IMR-90 (cell line): Measurements from ENCODE around the gene NSF. TPM values are rescaled to one million over a fixed set of nuclear protein-coding genes. Genes with fewer than 3 reads are reported as not detected.
"Not testable (repeated sequence)": the region's sequence is repeated elsewhere in the genome, so short reads cannot be mapped to it uniquely, and the experiment has no call there.

ENCODE experiments used
- ATAC-seq: fragments of 200-7000 bp; cut with Tn5 transposase; 2 replicates; pipeline ENCODE4 v1.9.1; 2020; ENCODE audit warnings: low read depth, mild to moderate bottlenecking, moderate library complexity
- BruUV-seq: library from RNA; stranded (reverse); fragments of 400-500 nt; replicated peaks from 2 replicates; lab custom pipeline; 2021; lab: Mats Ljungman, UMichigan
- CTCF ChIA-PET: fragments of 300-600 bp; formaldehyde crosslinking; extraction: SDS; loops from one replicate; lab custom pipeline; 2021; ENCODE audit warnings: antibody characterized with exemption; lab: Yijun Ruan, JAX
- POLR2A ChIA-PET: fragments of 300-600 bp; sonication (Branson Sonifier 250); formaldehyde crosslinking; loops from one replicate; lab custom pipeline; 2022; ENCODE audit warnings: antibody characterized with exemption; ENCODE audit not compliant: unreplicated experiment; lab: Charles Lee
- DNase-seq: peaks from one replicate; pipeline ENCODE4 v3.0.0; 2013
- H2AFZ ChIP-seq: replicated peaks from 2 replicates; pipeline ENCODE3; 2013; ENCODE audit warnings: low read length, mild to moderate bottlenecking; ENCODE audit not compliant: poor library complexity
- H2AK5ac ChIP-seq: 2 replicates; pipeline ENCODE4 v1.6.1; 2013; ENCODE audit warnings: low read depth, low read length, inconsistent platforms
- H2AK9ac ChIP-seq: replicated peaks from 2 replicates; pipeline ENCODE3; 2013; ENCODE audit warnings: mild to moderate bottlenecking, low read depth, low read length, moderate library complexity; ENCODE audit not compliant: poor library complexity
- H2BK120ac ChIP-seq: 2 replicates; pipeline ENCODE4 v1.6.1; 2013; ENCODE audit warnings: low read depth, low read length, inconsistent platforms
- H2BK15ac ChIP-seq: 3 replicates; pipeline ENCODE4 v1.6.1; 2013; ENCODE audit warnings: low read depth, low read length, inconsistent platforms
- H2BK20ac ChIP-seq: 2 replicates; pipeline ENCODE4 v1.6.1; 2013; ENCODE audit warnings: low read depth, mild to moderate bottlenecking, inconsistent platforms, low read length, moderate library complexity
- H2BK5ac ChIP-seq: 2 replicates; pipeline ENCODE4 v1.6.1; 2013; ENCODE audit warnings: mild to moderate bottlenecking, low read depth, low read length, inconsistent platforms; ENCODE audit not compliant: poor library complexity, severe bottlenecking
- H3K14ac ChIP-seq: replicated peaks from 2 replicates; pipeline ENCODE4 v1.6.1; 2013; ENCODE audit warnings: low read depth, low read length, inconsistent platforms
- H3K18ac ChIP-seq: 2 replicates; pipeline ENCODE4 v1.6.1; 2013; ENCODE audit warnings: low read depth, low read length, control low read depth
- H3K23ac ChIP-seq: 2 replicates; pipeline ENCODE4 v1.6.1; 2013; ENCODE audit warnings: low read depth, low read length, inconsistent platforms
- H3K27ac ChIP-seq: 2 replicates; pipeline ENCODE4 v1.5.1; 2013; ENCODE audit warnings: mild to moderate bottlenecking, control low read depth, low read length; ENCODE audit not compliant: insufficient read depth
- H3K27me3 ChIP-seq: 2 replicates; pipeline ENCODE4 v1.6.1; 2013; ENCODE audit warnings: low read length; ENCODE audit not compliant: control insufficient read depth, insufficient read depth
- H3K36me3 ChIP-seq: 2 replicates; pipeline ENCODE4 v1.6.1; 2013; ENCODE audit warnings: low read length, mixed read lengths; ENCODE audit not compliant: control insufficient read depth, insufficient read depth
- H3K4ac ChIP-seq: 2 replicates; pipeline ENCODE4 v1.6.1; 2013; ENCODE audit warnings: low read depth, low read length, inconsistent platforms
- H3K4me1 ChIP-seq: 2 replicates; pipeline ENCODE4 v1.6.1; 2013; ENCODE audit warnings: low read length, mixed read lengths; ENCODE audit not compliant: control insufficient read depth, insufficient read depth
- H3K4me2 ChIP-seq: 2 replicates; pipeline ENCODE4 v1.6.1; 2013; ENCODE audit warnings: low read depth, mild to moderate bottlenecking, control low read depth, low read length, moderate library complexity
- H3K4me3 ChIP-seq: 2 replicates; pipeline ENCODE4 v1.5.1; 2013; ENCODE audit warnings: low read depth, mild to moderate bottlenecking, control low read depth, low read length, moderate library complexity; ENCODE audit not compliant: insufficient read depth
- H3K56ac ChIP-seq: 2 replicates; pipeline ENCODE4 v1.6.1; 2013; ENCODE audit warnings: low read length, inconsistent platforms; ENCODE audit not compliant: insufficient read depth; ENCODE audit errors: extremely low read depth
- H3K79me1 ChIP-seq, 2 experiments: 2 replicates each; pipeline ENCODE4 v1.6.1; 2013; ENCODE audit warnings: low read length in 2 of 2, inconsistent platforms in 1 of 2, low read depth in 1 of 2
- H3K9ac ChIP-seq: 2 replicates; pipeline ENCODE4 v1.6.1; 2013; ENCODE audit warnings: low read depth, low read length, control low read depth
- H3K9me1 ChIP-seq: 2 replicates; pipeline ENCODE4 v1.6.1; 2013; ENCODE audit warnings: low read length, inconsistent platforms; ENCODE audit not compliant: insufficient read depth
- H3K9me3 ChIP-seq: 2 replicates; pipeline ENCODE4 v1.6.1; 2013; ENCODE audit warnings: low read length; ENCODE audit not compliant: control insufficient read depth, insufficient read depth
- H4K20me1 ChIP-seq: 2 replicates; pipeline ENCODE4 v1.6.1; 2013; ENCODE audit warnings: low read length, inconsistent platforms; ENCODE audit not compliant: insufficient read depth
- H4K5ac ChIP-seq: 2 replicates; pipeline ENCODE4 v1.6.1; 2013; ENCODE audit warnings: mild to moderate bottlenecking, low read depth, low read length, control low read depth
- H4K8ac ChIP-seq, 2 experiments: 2 replicates each; pipeline ENCODE4 v1.6.1; 2013; ENCODE audit warnings: low read depth in 2 of 2, low read length in 2 of 2, control low read depth in 1 of 2, inconsistent platforms in 1 of 2
- H4K91ac ChIP-seq: 2 replicates; pipeline ENCODE4 v1.6.1; 2013; ENCODE audit warnings: low read depth, low read length, inconsistent platforms; ENCODE audit not compliant: insufficient read depth
- WGBS, 2 experiments: methylation state at CpG; one replicate each; pipeline versions ENCODE4 v1.1.5 to v1.1.7; 2013; ENCODE audit warnings: missing lambda C conversion rate in 2 of 2; ENCODE audit not compliant: insufficient read length in 1 of 2; ENCODE audit errors: extremely low coverage in 2 of 2; 5-methylcytosine and 5-hydroxymethylcytosine counted together
- dilution Hi-C: fragments of 300-500 bp; cut with HindIII; formaldehyde crosslinking; loops from one replicate; pipeline ENCODE4 v1.14.3; 2018; ENCODE audit warnings: low sequenced_read_pairs; ENCODE audit not compliant: unreplicated experiment
- in situ Hi-C: fragments of 300-500 bp; cut with MboI; formaldehyde crosslinking; loops from 3 replicates; pipeline ENCODE4 v1.14.3; 2019; ENCODE audit warnings: low sequenced_read_pairs, inconsistent platforms, mixed read lengths
- intact Hi-C: fragments of 100-400 bp; cut with micrococcal nuclease; formaldehyde crosslinking; loops from 2 replicates; pipeline ENCODE4 v1.10.0; 2022
- polyA plus RNA-seq, 3 experiments: library from polyadenylated mRNA; depleted of rRNA; stranded (reverse); fragments of >200 nt; gene quantifications; 2 replicates each; pipeline ENCODE4 v1.2.3, GENCODE V29; 2012; ENCODE audit warnings: low replicate concordance in 1 of 3
- total RNA-seq: library from RNA; depleted of rRNA; stranded (reverse); fragments of >200 nt; gene quantifications from 2 replicates; pipeline ENCODE4 v1.2.3, GENCODE V29; 2012

NSF gene
- total and polyA plus RNA-seq, 2 of the 4 experiments (the other 2 are of a cell fraction), result 38.9 to 110 TPM

DNA sequence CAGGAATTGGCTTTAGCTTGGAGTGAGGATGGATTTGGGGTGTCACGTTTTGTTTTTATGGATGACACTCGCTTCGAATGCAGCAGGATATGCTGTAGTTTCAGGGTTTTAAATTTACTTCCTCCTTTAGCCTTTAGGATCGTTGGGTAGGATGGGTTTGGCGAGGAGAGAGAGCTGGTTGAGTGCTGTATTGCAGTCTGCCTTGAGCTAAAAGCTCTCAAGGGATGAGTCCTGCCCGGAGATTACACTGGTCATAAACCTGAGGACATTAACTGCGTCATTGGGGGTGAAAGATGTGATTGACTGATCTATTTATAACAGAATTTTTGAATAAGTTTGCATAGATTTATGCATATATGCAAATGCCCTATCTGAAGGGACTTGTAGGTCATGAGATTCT is 863 bp downstream of the NSF start:
- H3K79me1 ChIP-seq, H2BK15ac ChIP-seq, H2AK5ac ChIP-seq, H2BK120ac ChIP-seq, H4K8ac ChIP-seq, H3K36me3 ChIP-seq, H3K23ac ChIP-seq, H3K9me3 ChIP-seq, H3K27ac ChIP-seq, H3K4ac ChIP-seq, H3K9ac ChIP-seq, H2BK20ac ChIP-seq, intact Hi-C loops, H3K9me1 ChIP-seq, dilution Hi-C loops, H3K18ac ChIP-seq, DNase-seq, H2AK9ac ChIP-seq, H3K27me3 ChIP-seq, H4K91ac ChIP-seq, H4K20me1 ChIP-seq, in situ Hi-C loops, H4K5ac ChIP-seq, POLR2A ChIA-PET, H2AFZ ChIP-seq, H3K4me3 ChIP-seq, CTCF ChIA-PET, H3K4me2 ChIP-seq, H3K56ac ChIP-seq, BruUV-seq, H3K14ac ChIP-seq, H3K4me1 ChIP-seq, H2BK5ac ChIP-seq: not testable (repeated sequence)
- ATAC-seq, result peak; percentile 45
- WGBS, 2 experiments, result no CpG with 5 or more reads among the region's 7 CpGs

DNA sequence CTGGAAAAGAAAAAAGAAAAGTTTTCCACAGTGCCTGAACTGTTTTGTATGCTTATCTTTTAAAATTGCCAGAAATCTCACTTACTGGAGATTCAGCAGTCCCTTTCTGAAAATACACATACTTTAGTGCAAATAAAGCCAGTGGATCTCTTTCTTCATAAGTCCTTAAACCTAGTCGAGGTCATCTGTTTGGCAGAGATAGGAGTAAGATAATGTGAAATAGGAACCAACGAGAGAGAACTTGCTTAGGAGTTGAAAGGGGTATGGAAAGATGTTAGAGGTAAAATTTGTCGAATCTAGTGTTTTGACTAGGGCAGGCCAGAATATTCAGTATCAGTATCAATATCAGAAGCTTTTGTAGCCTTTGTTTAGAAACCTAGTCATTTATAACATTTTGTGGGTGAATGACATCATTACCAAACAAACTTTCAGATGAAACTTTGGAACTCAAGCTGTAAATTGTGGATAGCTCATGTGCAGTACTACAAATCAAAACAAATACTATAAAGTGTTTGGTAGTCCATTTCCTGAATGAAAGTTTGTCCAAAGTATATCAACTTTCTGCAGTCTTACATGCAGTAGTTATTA is 8.0 kb downstream of the NSF start:
- H3K18ac ChIP-seq, BruUV-seq, H3K79me1 ChIP-seq, H2BK20ac ChIP-seq, H2AK5ac ChIP-seq, H3K36me3 ChIP-seq, DNase-seq, H2AK9ac ChIP-seq, POLR2A ChIA-PET, H2BK15ac ChIP-seq, dilution Hi-C loops, in situ Hi-C loops, H3K4me2 ChIP-seq, H3K56ac ChIP-seq, H3K4ac ChIP-seq, H2AFZ ChIP-seq, H3K9ac ChIP-seq, H2BK120ac ChIP-seq, H3K27me3 ChIP-seq, H4K20me1 ChIP-seq, H3K27ac ChIP-seq, H2BK5ac ChIP-seq, H3K9me3 ChIP-seq, CTCF ChIA-PET, H3K4me1 ChIP-seq, H4K5ac ChIP-seq, H3K9me1 ChIP-seq, H3K4me3 ChIP-seq, H3K14ac ChIP-seq, H4K91ac ChIP-seq, H4K8ac ChIP-seq, H3K23ac ChIP-seq, intact Hi-C loops: not testable (repeated sequence)
- peak; percentile 63 for ATAC-seq
- WGBS, 2 experiments, result no CpG with 5 or more reads among the region's 3 CpGs
